HepG2 (cell line): Measurements from ENCODE around the gene EVA1A. TPM values are rescaled to one million over a fixed set of nuclear protein-coding genes. Genes with fewer than 3 reads are reported as not detected.

Experiments used
- CEBPG ChIP-seq: IDR thresholded peaks from 2 replicates; pipeline ENCODE4 v1.6.1; 2016
- ETV6 ChIP-seq: sonication (generic); formaldehyde crosslinking; conservative IDR thresholded peaks from 2 replicates; pipeline ENCODE4 v1.4.0; 2020; ENCODE audit warnings: missing genetic modification reagents
- FOXJ3 ChIP-seq: sonication (generic); formaldehyde crosslinking; IDR thresholded peaks from 2 replicates; pipeline ENCODE4 v1.4.0; 2020; ENCODE audit warnings: missing genetic modification reagents, mild to moderate bottlenecking, borderline replicate concordance
- HOXA9 ChIP-seq: sonication (generic); formaldehyde crosslinking; IDR thresholded peaks from 2 replicates; pipeline ENCODE4 v1.8.1; 2022; ENCODE audit warnings: missing genetic modification reagents, mild to moderate bottlenecking, moderate library complexity, borderline replicate concordance
- ISX ChIP-seq: sonication (generic); formaldehyde crosslinking; conservative IDR thresholded peaks from 2 replicates; pipeline ENCODE4 v1.5.0; 2020; ENCODE audit warnings: missing genetic modification reagents
- KDM5B ChIP-seq: sonication (generic); formaldehyde crosslinking; IDR thresholded peaks from 2 replicates; pipeline ENCODE4 v1.4.0; 2020; ENCODE audit warnings: missing genetic modification reagents, mild to moderate bottlenecking, borderline replicate concordance
- MED13 ChIP-seq: sonication (generic); formaldehyde crosslinking; IDR thresholded peaks from 2 replicates; pipeline ENCODE4 v1.5.0; 2020; ENCODE audit warnings: missing genetic modification reagents
- MTERF4 ChIP-seq: sonication (generic); formaldehyde crosslinking; IDR thresholded peaks from 2 replicates; pipeline ENCODE4 v1.8.0; 2023; ENCODE audit warnings: mild to moderate bottlenecking, missing genetic modification reagents
- NCOR1 ChIP-seq: fragments of 200-600 bp; sonication (generic); IDR thresholded peaks from 2 replicates; pipeline ENCODE4 v1.7.0; 2017; ENCODE audit warnings: antibody characterized with exemption, low read length, borderline replicate concordance
- PPARG ChIP-seq: conservative IDR thresholded peaks from 2 replicates; pipeline ENCODE4 v1.6.1; 2016; ENCODE audit warnings: missing biosample characterization, missing genetic modification reagents
- RFXANK ChIP-seq: IDR thresholded peaks from 2 replicates; pipeline ENCODE4 v1.6.1; 2016
- SATB2 ChIP-seq: sonication (generic); formaldehyde crosslinking; IDR thresholded peaks from 2 replicates; pipeline ENCODE4 v1.5.0; 2020; ENCODE audit warnings: missing genetic modification reagents
- SUZ12 ChIP-seq: fragments of 150-350 bp; IDR thresholded peaks from 2 replicates; pipeline ENCODE4 v1.6.1; 2014; ENCODE audit warnings: low read depth, low read length
- TBL1XR1 ChIP-seq: fragments of 150-350 bp; IDR thresholded peaks from 2 replicates; pipeline ENCODE4 v1.6.1; 2014; ENCODE audit warnings: borderline replicate concordance, low read length; ENCODE audit not compliant: partially characterized antibody
- TBP ChIP-seq: sonication (generic); formaldehyde crosslinking; IDR thresholded peaks from 2 replicates; pipeline ENCODE4 v1.5.0; 2020; ENCODE audit warnings: missing genetic modification reagents
- TCF12 ChIP-seq, 2 experiments: fragments of 450-650 bp in 1 of 2; sonication (generic) in 1 of 2; formaldehyde crosslinking in 1 of 2; IDR thresholded peaks; 2 replicates each; pipeline versions ENCODE4 v1.6.1 to v1.8.0; 2017 to 2022; ENCODE audit warnings: antibody characterized with exemption in 1 of 2, mild to moderate bottlenecking in 1 of 2, missing genetic modification reagents in 1 of 2, moderate library complexity in 1 of 2
- ZFP62 ChIP-seq: sonication (generic); formaldehyde crosslinking; IDR thresholded peaks from 2 replicates; pipeline ENCODE4 v1.4.0; 2020; ENCODE audit warnings: missing genetic modification reagents
- ZNF101 ChIP-seq: sonication (generic); formaldehyde crosslinking; IDR thresholded peaks from 2 replicates; pipeline ENCODE4 v1.4.0; 2020; ENCODE audit warnings: mild to moderate bottlenecking, low read depth, missing genetic modification reagents, borderline replicate concordance
- ZNF280B ChIP-seq: sonication (generic); formaldehyde crosslinking; IDR thresholded peaks from 2 replicates; pipeline ENCODE4 v1.5.0; 2020; ENCODE audit warnings: missing genetic modification reagents, mild to moderate bottlenecking, borderline replicate concordance
- ZNF569 ChIP-seq: sonication (generic); formaldehyde crosslinking; IDR thresholded peaks from 2 replicates; pipeline ENCODE4 v1.5.0; 2020; ENCODE audit warnings: mild to moderate bottlenecking, missing genetic modification reagents, moderate library complexity, borderline replicate concordance
- ZNF598 ChIP-seq: sonication (generic); formaldehyde crosslinking; IDR thresholded peaks from 2 replicates; pipeline ENCODE4 v1.5.1; 2020; ENCODE audit warnings: mild to moderate bottlenecking, missing genetic modification reagents, borderline replicate concordance
- ZNF607 ChIP-seq: sonication (generic); formaldehyde crosslinking; IDR thresholded peaks from 2 replicates; pipeline ENCODE4 v1.5.1; 2020; ENCODE audit warnings: missing genetic modification reagents, mild to moderate bottlenecking, borderline replicate concordance
- ZNF629 ChIP-seq: sonication (generic); formaldehyde crosslinking; conservative IDR thresholded peaks from 2 replicates; pipeline ENCODE4 v1.5.0; 2020; ENCODE audit warnings: missing genetic modification reagents
- polyA plus RNA-seq, 8 experiments: library from polyadenylated mRNA; depleted of rRNA in 3 of 8; stranded (reverse) in 7 of 8; unstranded in 1 of 8; fragments of >200 nt; fragmentation: Illumina TruSeq in 4 of 8; extraction: Trizol in 4 of 8; gene quantifications; 2 replicates each; pipeline versions ENCODE4 v1.2.1 to v1.2.3, GENCODE V29; 2011 to 2016; ENCODE audit warnings: low read depth in 4 of 8, missing spikeins in 1 of 8, mixed read lengths in 1 of 8; ENCODE audit not compliant: insufficient read depth in 1 of 8
- total RNA-seq, 5 experiments: library from RNA; depleted of rRNA; stranded (reverse); fragments of >200 nt; fragmentation: Illumina TruSeq; extraction: Trizol; gene quantifications; 2 replicates each; pipeline ENCODE4 v1.2.3, GENCODE V29; 2016; ENCODE audit warnings: low read depth in 1 of 5
- TF ChIP-seq, protein P1 (sequence below): sonication (generic); formaldehyde crosslinking; IDR thresholded peaks from 2 replicates; pipeline ENCODE4 v1.4.0; 2020; ENCODE audit warnings: mild to moderate bottlenecking, missing genetic modification reagents, borderline replicate concordance

EVA1A gene
- total and polyA plus RNA-seq, 2 of the 13 experiments (the other 11 are each of a cell fraction or from before 2014, with no cell fraction given), result 57.5 to 57.8 TPM

DNA sequence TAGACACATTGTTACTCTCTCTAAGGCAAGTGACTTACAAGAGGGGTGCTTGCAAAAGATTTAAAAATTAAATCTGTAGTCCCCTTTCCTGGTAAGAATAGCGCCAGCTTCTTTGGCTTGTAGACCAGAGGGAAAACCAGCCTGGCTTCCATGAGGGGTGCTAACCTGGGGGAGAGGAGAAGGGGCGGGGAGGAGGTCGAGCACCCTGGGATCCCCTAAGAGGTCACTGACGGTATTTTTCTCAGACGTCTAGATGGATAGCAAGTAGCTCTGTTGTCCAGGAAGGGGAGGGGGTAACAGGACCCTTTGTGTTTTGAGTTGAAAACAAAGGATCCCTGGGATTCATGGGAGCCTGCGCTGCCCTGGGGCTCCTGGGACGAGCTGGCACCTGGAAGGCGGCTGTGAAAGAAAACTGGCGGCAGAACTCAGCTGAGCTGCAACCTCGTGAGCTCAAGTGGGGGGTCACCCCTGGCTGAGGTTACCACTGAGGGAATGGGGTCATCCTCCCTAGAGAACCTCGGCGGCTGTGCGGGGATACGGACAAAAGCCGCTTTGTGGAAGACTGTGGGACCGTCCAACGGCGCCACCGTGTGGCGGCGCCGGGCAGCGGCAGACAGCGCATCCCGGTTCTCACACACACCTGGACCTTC is 48.1 kb upstream of the EVA1A start (continued):
- TF ChIP-seq HOXA9 (CRISPR knock-in tag) (no peak), ISX (no peak), FOXJ3 (CRISPR knock-in tag) (no peak; the same call in 1 of the 2 replicates), MTERF4 (no peak), CEBPG (CRISPR knock-in tag) (no peak), PPARG (CRISPR knock-in tag) (peak; percentile 68; the same call in 1 of the 2 replicates), SATB2 (no peak), TCF12 (IDR thresholded peaks at IDR 0.05) (no peak), TCF12 (CRISPR knock-in tag; IDR thresholded peaks at IDR 0.05) (0 out of 2 replicates have a peak, but pooled peaks have one; percentile 52), ZNF569 (CRISPR knock-in tag) (no peak; the same call in 1 of the 2 replicates), NCOR1 (no peak), RFXANK (CRISPR knock-in tag) (no peak), TBP (CRISPR knock-in tag) (no peak), TBL1XR1 (no peak), ZNF607 (CRISPR knock-in tag) (no peak), ZNF101 (CRISPR knock-in tag) (no peak), ZNF280B (CRISPR knock-in tag) (peak; percentile 83; the same call in 1 of the 2 replicates), ZFP62 (no peak), MED13 (CRISPR knock-in tag) (peak; percentile 75; the same call in 1 of the 2 replicates), KDM5B (CRISPR knock-in tag) (peak; percentile 92), ETV6 (0 out of 2 replicates have a peak, but pooled peaks have one; percentile 52), ZNF598 (peak; percentile 95; the same call in 1 of the 2 replicates), SUZ12 (no peak), ZNF629 (CRISPR knock-in tag) (no peak)
- TF ChIP-seq, protein P1, sequence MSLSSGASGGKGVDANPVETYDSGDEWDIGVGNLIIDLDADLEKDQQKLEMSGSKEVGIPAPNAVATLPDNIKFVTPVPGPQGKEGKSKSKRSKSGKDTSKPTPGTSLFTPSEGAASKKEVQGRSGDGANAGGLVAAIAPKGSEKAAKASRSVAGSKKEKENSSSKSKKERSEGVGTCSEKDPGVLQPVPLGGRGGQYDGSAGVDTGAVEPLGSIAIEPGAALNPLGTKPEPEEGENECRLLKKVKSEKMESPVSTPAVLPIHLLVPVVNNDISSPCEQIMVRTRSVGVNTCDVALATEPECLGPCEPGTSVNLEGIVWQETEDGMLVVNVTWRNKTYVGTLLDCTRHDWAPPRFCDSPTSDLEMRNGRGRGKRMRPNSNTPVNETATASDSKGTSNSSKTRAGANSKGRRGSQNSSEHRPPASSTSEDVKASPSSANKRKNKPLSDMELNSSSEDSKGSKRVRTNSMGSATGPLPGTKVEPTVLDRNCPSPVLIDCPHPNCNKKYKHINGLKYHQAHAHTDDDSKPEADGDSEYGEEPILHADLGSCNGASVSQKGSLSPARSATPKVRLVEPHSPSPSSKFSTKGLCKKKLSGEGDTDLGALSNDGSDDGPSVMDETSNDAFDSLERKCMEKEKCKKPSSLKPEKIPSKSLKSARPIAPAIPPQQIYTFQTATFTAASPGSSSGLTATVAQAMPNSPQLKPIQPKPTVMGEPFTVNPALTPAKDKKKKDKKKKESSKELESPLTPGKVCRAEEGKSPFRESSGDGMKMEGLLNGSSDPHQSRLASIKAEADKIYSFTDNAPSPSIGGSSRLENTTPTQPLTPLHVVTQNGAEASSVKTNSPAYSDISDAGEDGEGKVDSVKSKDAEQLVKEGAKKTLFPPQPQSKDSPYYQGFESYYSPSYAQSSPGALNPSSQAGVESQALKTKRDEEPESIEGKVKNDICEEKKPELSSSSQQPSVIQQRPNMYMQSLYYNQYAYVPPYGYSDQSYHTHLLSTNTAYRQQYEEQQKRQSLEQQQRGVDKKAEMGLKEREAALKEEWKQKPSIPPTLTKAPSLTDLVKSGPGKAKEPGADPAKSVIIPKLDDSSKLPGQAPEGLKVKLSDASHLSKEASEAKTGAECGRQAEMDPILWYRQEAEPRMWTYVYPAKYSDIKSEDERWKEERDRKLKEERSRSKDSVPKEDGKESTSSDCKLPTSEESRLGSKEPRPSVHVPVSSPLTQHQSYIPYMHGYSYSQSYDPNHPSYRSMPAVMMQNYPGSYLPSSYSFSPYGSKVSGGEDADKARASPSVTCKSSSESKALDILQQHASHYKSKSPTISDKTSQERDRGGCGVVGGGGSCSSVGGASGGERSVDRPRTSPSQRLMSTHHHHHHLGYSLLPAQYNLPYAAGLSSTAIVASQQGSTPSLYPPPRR (CRISPR knock-in tag), result peak; percentile 66
